Parathyroid adenoma (tissue), 2 donors: ENCODE results near the gene ADGRD2.

Experiments used
- H2AFZ ChIP-seq: fragments of 300-600 bp; sonication (generic); one replicate; pipeline ENCODE4 v1.7.0; 2017; ENCODE audit warnings: antibody characterized with exemption, mild to moderate bottlenecking
- H3K27ac ChIP-seq: fragments of 300-600 bp; sonication (generic); one replicate; pipeline ENCODE4 v1.7.0; 2017
- H3K27me3 ChIP-seq: fragments of 300-600 bp; sonication (generic); one replicate; pipeline ENCODE4 v1.7.0; 2017; ENCODE audit warnings: low read length; ENCODE audit not compliant: control insufficient read depth, insufficient read depth
- H3K36me3 ChIP-seq: fragments of 300-600 bp; sonication (generic); one replicate; pipeline ENCODE4 v1.7.0; 2017; ENCODE audit warnings: low read length; ENCODE audit not compliant: control insufficient read depth, insufficient read depth
- H3K4me1 ChIP-seq: fragments of 300-600 bp; sonication (generic); one replicate; pipeline ENCODE4 v1.7.0; 2017; ENCODE audit warnings: control low read depth
- H3K4me2 ChIP-seq: fragments of 300-600 bp; sonication (generic); one replicate; pipeline ENCODE4 v1.7.0; 2017; ENCODE audit warnings: low read length
- H3K4me3 ChIP-seq: fragments of 300-600 bp; sonication (generic); one replicate; pipeline ENCODE4 v1.7.0; 2017; ENCODE audit warnings: low read depth, low read length
- H3K79me2 ChIP-seq: fragments of 300-600 bp; sonication (generic); one replicate; pipeline ENCODE4 v1.7.0; 2017; ENCODE audit warnings: control low read depth
- H3K9ac ChIP-seq: fragments of 300-600 bp; sonication (generic); one replicate; pipeline ENCODE4 v1.7.0; 2017; ENCODE audit warnings: mild to moderate bottlenecking
- H3K9me3 ChIP-seq: fragments of 300-600 bp; sonication (generic); one replicate; pipeline ENCODE4 v1.7.0; 2017; ENCODE audit warnings: low read length; ENCODE audit not compliant: control insufficient read depth
- TF ChIP-seq, protein P1 (sequence below): fragments of 300-600 bp; sonication (generic); IDR thresholded peaks from one replicate; pipeline ENCODE4 v1.7.0; 2017; ENCODE audit warnings: antibody characterized with exemption, mild to moderate bottlenecking
- donor health status: primary hyperparathyroidism.

The ADGRD2 gene

GRCh38 chr9:124411514-124412227 is 38.6 kb upstream of the ADGRD2 start:
- Histone ChIP-seq H2AFZ (no peak overlapping the region), H3K4me2 (no peak overlapping the region), H3K9ac (no peak overlapping the region), H3K4me3 (no peak overlapping the region), H3K27me3 (no peaks in the 10 kb centered on the region), H3K79me2 (peaks cover 5% of the 10 kb centered on the region), H3K9me3 (no peaks in the 10 kb centered on the region), H3K36me3 (no peaks in the 10 kb centered on the region), H3K27ac (no peak overlapping the region), H3K4me1 (peaks cover 4% of the 10 kb centered on the region)
- TF ChIP-seq, protein P1, sequence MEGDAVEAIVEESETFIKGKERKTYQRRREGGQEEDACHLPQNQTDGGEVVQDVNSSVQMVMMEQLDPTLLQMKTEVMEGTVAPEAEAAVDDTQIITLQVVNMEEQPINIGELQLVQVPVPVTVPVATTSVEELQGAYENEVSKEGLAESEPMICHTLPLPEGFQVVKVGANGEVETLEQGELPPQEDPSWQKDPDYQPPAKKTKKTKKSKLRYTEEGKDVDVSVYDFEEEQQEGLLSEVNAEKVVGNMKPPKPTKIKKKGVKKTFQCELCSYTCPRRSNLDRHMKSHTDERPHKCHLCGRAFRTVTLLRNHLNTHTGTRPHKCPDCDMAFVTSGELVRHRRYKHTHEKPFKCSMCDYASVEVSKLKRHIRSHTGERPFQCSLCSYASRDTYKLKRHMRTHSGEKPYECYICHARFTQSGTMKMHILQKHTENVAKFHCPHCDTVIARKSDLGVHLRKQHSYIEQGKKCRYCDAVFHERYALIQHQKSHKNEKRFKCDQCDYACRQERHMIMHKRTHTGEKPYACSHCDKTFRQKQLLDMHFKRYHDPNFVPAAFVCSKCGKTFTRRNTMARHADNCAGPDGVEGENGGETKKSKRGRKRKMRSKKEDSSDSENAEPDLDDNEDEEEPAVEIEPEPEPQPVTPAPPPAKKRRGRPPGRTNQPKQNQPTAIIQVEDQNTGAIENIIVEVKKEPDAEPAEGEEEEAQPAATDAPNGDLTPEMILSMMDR = no peak

DNA sequence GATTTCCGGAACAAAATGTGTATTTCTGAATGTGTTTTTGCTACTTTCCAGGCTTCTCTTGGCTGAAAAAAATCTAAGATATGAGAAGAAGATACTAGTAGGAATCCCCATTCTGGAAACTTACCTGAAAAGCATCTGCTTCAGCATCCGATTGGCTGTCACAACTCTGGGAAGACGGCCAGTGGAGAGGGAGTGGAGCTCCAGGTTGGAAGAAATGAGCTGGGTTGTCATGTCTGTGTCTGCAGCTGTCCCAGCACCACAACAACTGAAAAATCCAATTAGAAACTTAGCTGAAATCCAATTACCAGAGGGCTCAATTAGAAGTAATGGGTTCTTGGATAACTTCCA is 38.0 kb upstream of the ADGRD2 start:
- Histone ChIP-seq H3K79me2 (peaks cover 5% of the 10 kb centered on the region), H3K9me3 (no peaks in the 10 kb centered on the region), H3K4me1 (peaks cover 4% of the 10 kb centered on the region), H3K27me3 (no peaks in the 10 kb centered on the region), H2AFZ (no peak overlapping the region), H3K9ac (no peak overlapping the region), H3K4me2 (no peak overlapping the region), H3K36me3 (no peaks in the 10 kb centered on the region), H3K27ac (no peak overlapping the region), H3K4me3 (no peak overlapping the region)
- TF ChIP-seq, protein P1 = no peak

DNA sequence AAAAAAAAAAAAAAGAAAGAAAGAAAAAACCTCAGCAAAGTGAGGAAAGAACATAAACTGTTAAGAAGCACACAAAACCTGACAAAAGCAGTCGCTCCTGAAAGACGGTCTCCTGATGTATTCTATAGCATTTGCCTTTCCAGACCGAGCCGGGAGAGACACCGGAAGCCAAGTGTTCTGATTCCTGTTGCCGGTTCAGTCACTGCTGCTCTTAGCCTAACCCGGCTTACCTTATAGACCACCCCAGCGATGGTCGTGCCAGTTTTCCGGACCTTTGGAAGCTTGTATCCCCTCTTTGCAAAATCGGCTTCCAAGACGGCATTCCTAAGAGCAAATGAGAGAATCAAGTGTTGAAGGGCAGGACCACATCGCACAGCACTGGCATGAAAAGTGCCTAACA is 35.6 kb upstream of the ADGRD2 start:
- no peak overlapping the region for H3K27ac ChIP-seq

GRCh38 chr9:124415102-124415851 is 35.0 kb upstream of the ADGRD2 start, which contains the start of gene PSMB7:
Gene PSMB7 (minus strand): TSS chr9:124415442. CDS start chr9:124415425, 17 bp downstream.
- H3K79me2 ChIP-seq = peaks cover 5% of the 10 kb centered on the region
- peak within 1 kb of the TSS; percentile 83 for H2AFZ ChIP-seq
- H3K4me2 ChIP-seq = peak within 1 kb of the TSS; percentile 86
- peaks cover 4% of the 10 kb centered on the region for H3K4me1 ChIP-seq
- H3K36me3 ChIP-seq = no peaks in the 10 kb centered on the region
- H3K4me3 ChIP-seq = peak within 1 kb of the TSS; percentile 97
- TF ChIP-seq, protein P1 = peak; percentile 64
- H3K9me3 ChIP-seq = no peaks in the 10 kb centered on the region
- no peaks in the 10 kb centered on the region for H3K27me3 ChIP-seq
- H3K9ac ChIP-seq = peak within 1 kb of the TSS; percentile 92
- H3K27ac ChIP-seq = peak within 1 kb of the TSS; percentile 47

More for the DNA sequence above, 35.6 kb upstream of the ADGRD2 start:
- Histone ChIP-seq H3K79me2 (peaks cover 5% of the 10 kb centered on the region), H3K9ac (peak overlapping the region; percentile 92), H3K4me2 (peak overlapping the region; percentile 86), H3K9me3 (no peaks in the 10 kb centered on the region), H2AFZ (no peak overlapping the region), H3K4me3 (peak overlapping the region; percentile 97), H3K27me3 (no peaks in the 10 kb centered on the region), H3K4me1 (peaks cover 4% of the 10 kb centered on the region), H3K36me3 (no peaks in the 10 kb centered on the region)
- TF ChIP-seq, protein P1 = no peak
